HepG2 (cell line): ENCODE measurements around the gene RARRES1. TPM values are rescaled to one million over a fixed set of nuclear protein-coding genes. Genes with fewer than 3 reads are reported as not detected.

Experiments
- ATAC-seq: fragments of 200-7000 bp; cut with Tn5 transposase; 3 replicates; pipeline ENCODE4 v1.9.1; 2020; ENCODE audit warnings: mild to moderate bottlenecking, moderate library complexity
- BruUV-seq: library from RNA; stranded (reverse); fragments of 400-500 nt; replicated peaks from 2 replicates; lab custom pipeline; 2021; lab: Mats Ljungman, UMichigan
- CTCF ChIA-PET: fragments of 300-600 bp; formaldehyde crosslinking; extraction: SDS; loops from one replicate; lab custom pipeline; 2021; ENCODE audit warnings: low total read pairs, inconsistent platforms, low intra/inter-chr PET ratio; lab: Yijun Ruan, JAX
- POLR2A ChIA-PET: fragments of 350-600 bp; sonication (Branson Sonifier 250); formaldehyde crosslinking; loops from one replicate; lab custom pipeline; 2020; ENCODE audit warnings: antibody characterized with exemption, inconsistent platforms; lab: Yijun Ruan, JAX
- DNase-seq: peaks from one replicate; pipeline ENCODE4 v3.0.0-alpha.2; 2015; ENCODE audit warnings: low spot score
- FAIRE-seq: peaks from 3 replicates; lab custom pipeline; 2011; peaks lifted over from hg19 to GRCh38; lab: Jason Lieb, UNC
- H2AFZ ChIP-seq: one replicate; pipeline ENCODE4 v1.6.1; 2011; ENCODE audit warnings: low read length, inconsistent platforms
- H3K27ac ChIP-seq: fragments of 300-600 bp; 3 replicates; pipeline ENCODE4 v1.8.0; 2011; ENCODE audit warnings: mixed run types, mild to moderate bottlenecking, mixed read lengths, low read length, inconsistent platforms; ENCODE audit not compliant: insufficient read depth; ENCODE audit errors: extremely low read length
- H3K27me3 ChIP-seq, 2 experiments: fragments of 200-600 bp in 1 of 2; 2 replicates in 1 of 2; 3 replicates in 1 of 2; pipeline versions ENCODE4 v1.6.0 to v1.8.0; 2011; ENCODE audit warnings: low read length in 2 of 2, mild to moderate bottlenecking in 2 of 2, moderate library complexity in 2 of 2, inconsistent platforms in 1 of 2; ENCODE audit not compliant: insufficient read depth in 2 of 2, control insufficient read depth in 1 of 2
- H3K36me3 ChIP-seq, 2 experiments: fragments of 200-600 bp in 1 of 2; replicated peaks in 1 of 2; 2 replicates in 1 of 2; 3 replicates in 1 of 2; pipeline versions ENCODE4 v1.5.1 to v1.8.0; 2011; ENCODE audit warnings: low read length in 2 of 2, inconsistent platforms in 1 of 2; ENCODE audit not compliant: insufficient read depth in 2 of 2, control insufficient read depth in 1 of 2
- H3K4me1 ChIP-seq: 2 replicates; pipeline ENCODE4 v1.5.1; 2012; ENCODE audit warnings: low read length, inconsistent platforms; ENCODE audit not compliant: insufficient read depth
- H3K4me2 ChIP-seq: 2 replicates; pipeline ENCODE4 v1.6.0; 2011; ENCODE audit warnings: low read depth, low read length, inconsistent platforms
- H3K4me3 ChIP-seq, 3 experiments: fragments of 200-600 bp in 1 of 3; sonication (generic), shearing (Covaris generic) in 1 of 3; replicated peaks in 1 of 3; 2 replicates each; pipeline ENCODE4 v1.5.1; 2011 to 2016; ENCODE audit warnings: low read length in 3 of 3, inconsistent platforms in 2 of 3, low read depth in 2 of 3, mild to moderate bottlenecking in 2 of 3, control low read depth in 1 of 3, mixed read lengths in 1 of 3; ENCODE audit not compliant: insufficient read depth in 1 of 3
- H3K79me2 ChIP-seq: one replicate; pipeline ENCODE4 v1.6.1; 2011; ENCODE audit warnings: low read length, inconsistent platforms; ENCODE audit not compliant: insufficient read depth
- H3K9ac ChIP-seq: 2 replicates; pipeline ENCODE4 v1.6.0; 2011; ENCODE audit warnings: mild to moderate bottlenecking, low read depth, low read length, inconsistent platforms; ENCODE audit not compliant: insufficient read depth
- H3K9me3 ChIP-seq: 2 replicates; pipeline ENCODE4 v1.5.1; 2012; ENCODE audit warnings: mild to moderate bottlenecking, low read length
- H4K20me1 ChIP-seq: 2 replicates; pipeline ENCODE4 v1.6.0; 2011; ENCODE audit warnings: inconsistent platforms, mild to moderate bottlenecking, low read length, moderate library complexity; ENCODE audit not compliant: insufficient read depth
- CBX1 ChIP-seq: IDR thresholded peaks from one replicate; pipeline ENCODE4 v1.6.1; 2016; ENCODE audit warnings: antibody characterized with exemption, low read depth
- CHD2 ChIP-seq: IDR thresholded peaks from 2 replicates; pipeline ENCODE4 v1.6.1; 2011; ENCODE audit warnings: low read depth, low read length, improper control_type of control experiment
- NR1H2 ChIP-seq: sonication (generic); formaldehyde crosslinking; IDR thresholded peaks from 2 replicates; pipeline ENCODE4 v1.8.1; 2022; ENCODE audit warnings: low read depth, missing genetic modification reagents, borderline replicate concordance
- POLR2G ChIP-seq: fragments of 200-400 bp; formaldehyde crosslinking; IDR thresholded peaks from 2 replicates; pipeline ENCODE4 v1.6.1; 2018; ENCODE audit warnings: mild to moderate bottlenecking, low read depth, low read length, moderate library complexity
- SNAI1 ChIP-seq: sonication (generic); formaldehyde crosslinking; IDR thresholded peaks from 2 replicates; pipeline ENCODE4 v1.5.0; 2020; ENCODE audit warnings: mild to moderate bottlenecking, missing genetic modification reagents, borderline replicate concordance
- SRSF4 ChIP-seq: fragments of 200-400 bp; formaldehyde crosslinking; IDR thresholded peaks from one replicate; pipeline ENCODE4 v1.6.1; 2018; ENCODE audit warnings: mild to moderate bottlenecking, low read depth, low read length, moderate library complexity; ENCODE audit not compliant: poor library complexity, severe bottlenecking
- ZNF564 ChIP-seq: sonication (generic); formaldehyde crosslinking; IDR thresholded peaks from 2 replicates; pipeline ENCODE4 v1.8.1; 2023; ENCODE audit warnings: mild to moderate bottlenecking, missing genetic modification reagents
- ZNF7 ChIP-seq: IDR thresholded peaks from 2 replicates; pipeline ENCODE4 v1.6.1; 2016; ENCODE audit warnings: missing biosample characterization, missing genetic modification reagents
- ZSCAN20 ChIP-seq: sonication (generic); formaldehyde crosslinking; IDR thresholded peaks from 2 replicates; pipeline ENCODE4 v1.4.0; 2020; ENCODE audit warnings: missing genetic modification reagents, mild to moderate bottlenecking, borderline replicate concordance
- WGBS: methylation state at CpG from one replicate; pipeline ENCODE4 v1.1.6; 2017; ENCODE audit warnings: low lambda C conversion rate; 5-methylcytosine and 5-hydroxymethylcytosine counted together
- in situ Hi-C: cut with HindIII; loops from 2 replicates; pipeline ENCODE4 v1.10.0; 2017; ENCODE audit warnings: low pct_unique_long_range_greater_than_20kb; ENCODE audit not compliant: extremely low pct_ligation_motif_present
- intact Hi-C: fragments of 100-400 bp; cut with micrococcal nuclease; formaldehyde crosslinking; loops from one replicate; pipeline ENCODE4 v1.10.0; 2022; ENCODE audit not compliant: unreplicated experiment
- polyA plus RNA-seq, 8 experiments: library from polyadenylated mRNA; depleted of rRNA in 3 of 8; stranded (reverse) in 7 of 8; unstranded in 1 of 8; fragments of >200 nt; fragmentation: Illumina TruSeq in 4 of 8; extraction: Trizol in 4 of 8; gene quantifications; 2 replicates each; pipeline versions ENCODE4 v1.2.1 to v1.2.3, GENCODE V29; 2011 to 2016; ENCODE audit warnings: low read depth in 4 of 8, missing spikeins in 1 of 8, mixed read lengths in 1 of 8; ENCODE audit not compliant: insufficient read depth in 1 of 8
- total RNA-seq, 5 experiments: library from RNA; depleted of rRNA; stranded (reverse); fragments of >200 nt; fragmentation: Illumina TruSeq; extraction: Trizol; gene quantifications; 2 replicates each; pipeline ENCODE4 v1.2.3, GENCODE V29; 2016; ENCODE audit warnings: low read depth in 1 of 5
- TF ChIP-seq, protein P1 (sequence below): sonication (generic); formaldehyde crosslinking; IDR thresholded peaks from 2 replicates; pipeline ENCODE4 v1.4.0; 2020; ENCODE audit warnings: low read depth, missing genetic modification reagents
- TF ChIP-seq, protein P2 (sequence below): sonication (generic); formaldehyde crosslinking; IDR thresholded peaks from 2 replicates; pipeline ENCODE4 v1.4.0; 2020; ENCODE audit warnings: mild to moderate bottlenecking, low read depth, missing genetic modification reagents
- TF ChIP-seq, protein P3 (sequence below): sonication (generic); formaldehyde crosslinking; IDR thresholded peaks from 2 replicates; pipeline ENCODE4 v1.5.0; 2020; ENCODE audit warnings: missing genetic modification reagents, mild to moderate bottlenecking, borderline replicate concordance
- TF ChIP-seq, protein P4 (sequence below): sonication (generic); formaldehyde crosslinking; IDR thresholded peaks from 2 replicates; pipeline ENCODE4 v1.8.1; 2023; ENCODE audit warnings: mild to moderate bottlenecking, missing genetic modification reagents
- TF ChIP-seq, protein P5 (sequence below): sonication (generic); formaldehyde crosslinking; conservative IDR thresholded peaks from 2 replicates; pipeline ENCODE4 v1.4.0; 2020; ENCODE audit warnings: missing genetic modification reagents

RARRES1 gene
- total and polyA plus RNA-seq, 2 of the 13 experiments (the other 11 are each of a cell fraction or from before 2014, with no cell fraction given), result not detected

DNA sequence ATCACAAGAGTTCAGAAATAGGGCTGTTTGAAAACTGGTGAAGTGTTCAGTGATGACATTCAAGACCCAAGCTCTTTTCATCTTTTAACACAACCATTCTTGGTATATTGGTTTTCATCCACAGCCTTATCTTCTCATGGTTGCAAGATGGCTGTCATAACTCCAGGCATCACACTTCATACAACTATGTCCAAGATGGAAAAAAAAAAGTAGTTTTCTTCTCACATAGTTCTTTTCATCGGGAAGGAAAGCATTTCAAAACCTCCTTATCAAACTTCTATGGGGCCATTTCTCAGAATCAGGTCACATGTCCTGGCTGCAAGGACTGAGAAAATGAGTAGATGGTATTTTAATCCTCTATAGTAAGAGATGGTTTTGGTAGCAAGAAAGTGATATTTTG, 48.5 kb upstream of the RARRES1 start:
- peaks cover 9% of the 10 kb centered on the region for H3K4me1 ChIP-seq
- no peaks in the 10 kb centered on the region for H3K79me2 ChIP-seq
- WGBS, result 50% methylated on average over 1 of the region's 1 CpG
- no peak for ATAC-seq
- H3K36me3 ChIP-seq, result no peaks in the 10 kb centered on the region
- no peak for FAIRE-seq
- H3K4me3 ChIP-seq, result no peak overlapping the region
- H3K9ac ChIP-seq, result no peak overlapping the region
- H3K27me3 ChIP-seq, result no peaks in the 10 kb centered on the region
- H4K20me1 ChIP-seq, result no peaks in the 10 kb centered on the region
- H3K4me2 ChIP-seq, result no peak overlapping the region
- no peak for DNase-seq
- in situ Hi-C loops, result loop anchor here (25.0 kb wide), 1 partner anchor 243 kb away; no protein-coding TSS in a partner anchor
- H3K27ac ChIP-seq, result no peak overlapping the region
- ChIA-PET CTCF (no interaction called here), POLR2A (no interaction called here)
- no TSS peak for BruUV-seq
- H2AFZ ChIP-seq, result no peak overlapping the region
- no peaks in the 10 kb centered on the region for H3K9me3 ChIP-seq
- intact Hi-C loops, result no loop called here
- TF ChIP-seq, protein P1, sequence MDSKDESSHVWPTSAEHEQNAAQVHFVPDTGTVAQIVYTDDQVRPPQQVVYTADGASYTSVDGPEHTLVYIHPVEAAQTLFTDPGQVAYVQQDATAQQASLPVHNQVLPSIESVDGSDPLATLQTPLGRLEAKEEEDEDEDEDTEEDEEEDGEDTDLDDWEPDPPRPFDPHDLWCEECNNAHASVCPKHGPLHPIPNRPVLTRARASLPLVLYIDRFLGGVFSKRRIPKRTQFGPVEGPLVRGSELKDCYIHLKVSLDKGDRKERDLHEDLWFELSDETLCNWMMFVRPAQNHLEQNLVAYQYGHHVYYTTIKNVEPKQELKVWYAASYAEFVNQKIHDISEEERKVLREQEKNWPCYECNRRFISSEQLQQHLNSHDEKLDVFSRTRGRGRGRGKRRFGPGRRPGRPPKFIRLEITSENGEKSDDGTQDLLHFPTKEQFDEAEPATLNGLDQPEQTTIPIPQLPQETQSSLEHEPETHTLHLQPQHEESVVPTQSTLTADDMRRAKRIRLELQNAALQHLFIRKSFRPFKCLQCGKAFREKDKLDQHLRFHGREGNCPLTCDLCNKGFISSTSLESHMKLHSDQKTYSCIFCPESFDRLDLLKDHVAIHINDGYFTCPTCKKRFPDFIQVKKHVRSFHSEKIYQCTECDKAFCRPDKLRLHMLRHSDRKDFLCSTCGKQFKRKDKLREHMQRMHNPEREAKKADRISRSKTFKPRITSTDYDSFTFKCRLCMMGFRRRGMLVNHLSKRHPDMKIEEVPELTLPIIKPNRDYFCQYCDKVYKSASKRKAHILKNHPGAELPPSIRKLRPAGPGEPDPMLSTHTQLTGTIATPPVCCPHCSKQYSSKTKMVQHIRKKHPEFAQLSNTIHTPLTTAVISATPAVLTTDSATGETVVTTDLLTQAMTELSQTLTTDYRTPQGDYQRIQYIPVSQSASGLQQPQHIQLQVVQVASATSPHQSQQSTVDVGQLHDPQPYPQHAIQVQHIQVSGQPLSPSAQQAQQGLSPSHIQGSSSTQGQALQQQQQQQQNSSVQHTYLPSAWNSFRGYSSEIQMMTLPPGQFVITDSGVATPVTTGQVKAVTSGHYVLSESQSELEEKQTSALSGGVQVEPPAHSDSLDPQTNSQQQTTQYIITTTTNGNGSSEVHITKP (CRISPR knock-in tag), result no peak
- TF ChIP-seq ZNF564 (CRISPR knock-in tag) (no peak), NR1H2 (no peak), CBX1 (no peak), POLR2G (no peak), ZSCAN20 (CRISPR knock-in tag) (no peak), SRSF4 (no peak), ZNF7 (CRISPR knock-in tag) (no peak), CHD2 (no peak), SNAI1 (no peak)
- TF ChIP-seq, protein P2, sequence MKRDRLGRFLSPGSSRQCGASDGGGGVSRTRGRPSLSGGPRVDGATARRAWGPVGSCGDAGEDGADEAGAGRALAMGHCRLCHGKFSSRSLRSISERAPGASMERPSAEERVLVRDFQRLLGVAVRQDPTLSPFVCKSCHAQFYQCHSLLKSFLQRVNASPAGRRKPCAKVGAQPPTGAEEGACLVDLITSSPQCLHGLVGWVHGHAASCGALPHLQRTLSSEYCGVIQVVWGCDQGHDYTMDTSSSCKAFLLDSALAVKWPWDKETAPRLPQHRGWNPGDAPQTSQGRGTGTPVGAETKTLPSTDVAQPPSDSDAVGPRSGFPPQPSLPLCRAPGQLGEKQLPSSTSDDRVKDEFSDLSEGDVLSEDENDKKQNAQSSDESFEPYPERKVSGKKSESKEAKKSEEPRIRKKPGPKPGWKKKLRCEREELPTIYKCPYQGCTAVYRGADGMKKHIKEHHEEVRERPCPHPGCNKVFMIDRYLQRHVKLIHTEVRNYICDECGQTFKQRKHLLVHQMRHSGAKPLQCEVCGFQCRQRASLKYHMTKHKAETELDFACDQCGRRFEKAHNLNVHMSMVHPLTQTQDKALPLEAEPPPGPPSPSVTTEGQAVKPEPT (CRISPR knock-in tag), result no peak
- TF ChIP-seq, protein P3, sequence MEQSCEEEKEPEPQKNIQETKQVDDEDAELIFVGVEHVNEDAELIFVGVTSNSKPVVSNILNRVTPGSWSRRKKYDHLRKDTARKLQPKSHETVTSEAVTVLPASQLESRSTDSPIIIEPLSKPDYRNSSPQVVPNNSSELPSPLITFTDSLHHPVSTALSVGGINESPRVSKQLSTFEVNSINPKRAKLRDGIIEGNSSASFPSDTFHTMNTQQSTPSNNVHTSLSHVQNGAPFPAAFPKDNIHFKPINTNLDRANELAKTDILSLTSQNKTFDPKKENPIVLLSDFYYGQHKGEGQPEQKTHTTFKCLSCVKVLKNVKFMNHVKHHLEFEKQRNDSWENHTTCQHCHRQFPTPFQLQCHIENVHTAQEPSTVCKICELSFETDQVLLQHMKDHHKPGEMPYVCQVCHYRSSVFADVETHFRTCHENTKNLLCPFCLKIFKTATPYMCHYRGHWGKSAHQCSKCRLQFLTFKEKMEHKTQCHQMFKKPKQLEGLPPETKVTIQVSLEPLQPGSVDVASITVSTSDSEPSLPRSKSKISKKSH (CRISPR knock-in tag), result no peak
- TF ChIP-seq, protein P4, sequence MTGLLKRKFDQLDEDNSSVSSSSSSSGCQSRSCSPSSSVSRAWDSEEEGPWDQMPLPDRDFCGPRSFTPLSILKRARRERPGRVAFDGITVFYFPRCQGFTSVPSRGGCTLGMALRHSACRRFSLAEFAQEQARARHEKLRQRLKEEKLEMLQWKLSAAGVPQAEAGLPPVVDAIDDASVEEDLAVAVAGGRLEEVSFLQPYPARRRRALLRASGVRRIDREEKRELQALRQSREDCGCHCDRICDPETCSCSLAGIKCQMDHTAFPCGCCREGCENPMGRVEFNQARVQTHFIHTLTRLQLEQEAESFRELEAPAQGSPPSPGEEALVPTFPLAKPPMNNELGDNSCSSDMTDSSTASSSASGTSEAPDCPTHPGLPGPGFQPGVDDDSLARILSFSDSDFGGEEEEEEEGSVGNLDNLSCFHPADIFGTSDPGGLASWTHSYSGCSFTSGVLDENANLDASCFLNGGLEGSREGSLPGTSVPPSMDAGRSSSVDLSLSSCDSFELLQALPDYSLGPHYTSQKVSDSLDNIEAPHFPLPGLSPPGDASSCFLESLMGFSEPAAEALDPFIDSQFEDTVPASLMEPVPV (CRISPR knock-in tag), result no peak
- TF ChIP-seq, protein P5, sequence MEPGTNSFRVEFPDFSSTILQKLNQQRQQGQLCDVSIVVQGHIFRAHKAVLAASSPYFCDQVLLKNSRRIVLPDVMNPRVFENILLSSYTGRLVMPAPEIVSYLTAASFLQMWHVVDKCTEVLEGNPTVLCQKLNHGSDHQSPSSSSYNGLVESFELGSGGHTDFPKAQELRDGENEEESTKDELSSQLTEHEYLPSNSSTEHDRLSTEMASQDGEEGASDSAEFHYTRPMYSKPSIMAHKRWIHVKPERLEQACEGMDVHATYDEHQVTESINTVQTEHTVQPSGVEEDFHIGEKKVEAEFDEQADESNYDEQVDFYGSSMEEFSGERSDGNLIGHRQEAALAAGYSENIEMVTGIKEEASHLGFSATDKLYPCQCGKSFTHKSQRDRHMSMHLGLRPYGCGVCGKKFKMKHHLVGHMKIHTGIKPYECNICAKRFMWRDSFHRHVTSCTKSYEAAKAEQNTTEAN (CRISPR knock-in tag), result no peak
